GM23248 (cell line): Measurements from ENCODE around the gene GOLGA8J. TPM values are rescaled to one million over a fixed set of nuclear protein-coding genes. Genes with fewer than 3 reads are reported as not detected.
"Not testable (repeated sequence)": the region's sequence is repeated elsewhere in the genome, so short reads cannot be mapped to it uniquely, and the experiment has no call there.

Experiments used
- DNase-seq: peaks from one replicate; pipeline ENCODE4 v3.0.0-alpha.2; 2015
- H2AFZ ChIP-seq: fragments of 200-600 bp; sonication (generic); 2 replicates; pipeline ENCODE4 v1.6.1; 2016; ENCODE audit warnings: antibody characterized with exemption
- H3F3A ChIP-seq: fragments of 200-600 bp; sonication (generic); 2 replicates; pipeline ENCODE4 v1.6.1; 2016; ENCODE audit warnings: mild to moderate bottlenecking, antibody characterized with exemption, mixed run types; ENCODE audit not compliant: insufficient read depth
- H3K27ac ChIP-seq: fragments of 200-600 bp; sonication (generic); 2 replicates; pipeline ENCODE4 v1.5.1; 2016; ENCODE audit warnings: mild to moderate bottlenecking
- H3K27me3 ChIP-seq: fragments of 200-600 bp; sonication (generic); replicated peaks from 2 replicates; pipeline ENCODE4 v1.6.1; 2016; ENCODE audit warnings: mild to moderate bottlenecking; ENCODE audit not compliant: insufficient read depth
- H3K36me3 ChIP-seq: fragments of 200-600 bp; sonication (generic); 2 replicates; pipeline ENCODE4 v1.6.1; 2016; ENCODE audit warnings: low read depth, mild to moderate bottlenecking
- H3K4me1 ChIP-seq: fragments of 200-600 bp; sonication (generic); 2 replicates; pipeline ENCODE4 v1.6.1; 2016; ENCODE audit warnings: mild to moderate bottlenecking; ENCODE audit not compliant: insufficient read depth
- H3K4me2 ChIP-seq: fragments of 200-600 bp; sonication (generic); one replicate; pipeline ENCODE4 v1.6.1; 2016; ENCODE audit warnings: mild to moderate bottlenecking; ENCODE audit not compliant: unreplicated experiment
- H3K4me3 ChIP-seq: fragments of 200-600 bp; sonication (generic); 2 replicates; pipeline ENCODE4 v1.5.1; 2016; ENCODE audit warnings: mild to moderate bottlenecking
- H3K79me2 ChIP-seq: fragments of 200-600 bp; sonication (generic); 2 replicates; pipeline ENCODE4 v1.6.1; 2016; ENCODE audit warnings: mild to moderate bottlenecking; ENCODE audit not compliant: insufficient read depth
- H3K9ac ChIP-seq: fragments of 200-600 bp; sonication (generic); 2 replicates; pipeline ENCODE4 v1.6.1; 2016; ENCODE audit warnings: mild to moderate bottlenecking
- H3K9me2 ChIP-seq: fragments of 200-600 bp; sonication (generic); 2 replicates; pipeline ENCODE4 v1.6.1; 2016; ENCODE audit warnings: mixed run types, mild to moderate bottlenecking, moderate library complexity; ENCODE audit not compliant: insufficient read depth
- H3K9me3 ChIP-seq: fragments of 200-600 bp; sonication (generic); one replicate; pipeline ENCODE4 v1.6.1; 2017; ENCODE audit warnings: low read depth
- H4K20me1 ChIP-seq: fragments of 200-600 bp; sonication (generic); 2 replicates; pipeline ENCODE4 v1.6.0; 2016; ENCODE audit not compliant: insufficient read depth
- EZH2 ChIP-seq: fragments of 200-600 bp; sonication (generic); IDR thresholded peaks from 2 replicates; pipeline ENCODE4 v1.6.1; 2018; ENCODE audit warnings: antibody characterized with exemption, mild to moderate bottlenecking; ENCODE audit not compliant: insufficient read depth, poor library complexity, severe bottlenecking
- EZH2phosphoT487 ChIP-seq: fragments of 200-600 bp; sonication (generic); IDR thresholded peaks from 2 replicates; pipeline ENCODE4 v1.6.1; 2018; ENCODE audit warnings: antibody characterized with exemption, moderate library complexity, mild to moderate bottlenecking, low read depth; ENCODE audit not compliant: insufficient read depth
- WGBS, 2 experiments: methylation state at CpG; one replicate each; pipeline ENCODE4 v1.1.6; 2015 to 2017; ENCODE audit warnings: low lambda C conversion rate in 2 of 2, low coverage in 1 of 2; ENCODE audit errors: missing lambda C conversion rate in 2 of 2; 5-methylcytosine and 5-hydroxymethylcytosine counted together
- in situ Hi-C: fragments of 300-500 bp; cut with MboI; formaldehyde crosslinking; loops from 2 replicates; pipeline ENCODE4 v1.15.0; 2020
- polyA plus RNA-seq: library from polyadenylated mRNA; unstranded; fragments of >200 nt; fragmentation: Nextera tagmentation; extraction: Ambion mirVana; gene quantifications from 2 replicates; pipeline ENCODE4 v1.2.1, GENCODE V29; 2016
- total RNA-seq: library from RNA; depleted of rRNA; stranded (reverse); fragments of >200 nt; shearing (Covaris generic); gene quantifications from 2 replicates; pipeline ENCODE4 v1.2.3, GENCODE V29; 2014

Gene GOLGA8J
- total and polyA plus RNA-seq, 2 experiments from 2014 or later: not detected

GRCh38 chr15:30065025-30065801, 17.5 kb upstream of the GOLGA8J start:
- no peak for TF ChIP-seq EZH2phosphoT487
- no peak for TF ChIP-seq EZH2
- Histone ChIP-seq H3K9me2 (no peaks in the 10 kb centered on the region), H3K4me1 (peaks cover 24% of the 10 kb centered on the region), H3K9ac (peak overlapping the region; percentile 40; the same call in 1 of the 2 replicates), H3K27ac (peak overlapping the region; percentile 65), H2AFZ (peak overlapping the region; percentile 61; the same call in 1 of the 2 replicates), H3K27me3 (peaks cover 41% of the 10 kb centered on the region), H3K4me2 (peak overlapping the region; percentile 76), H3K36me3 (no peaks in the 10 kb centered on the region), H3K4me3 (peak overlapping the region; percentile 61), H3K79me2 (no peaks in the 10 kb centered on the region), H3F3A (peaks cover 16% of the 10 kb centered on the region), H4K20me1 (no peaks in the 10 kb centered on the region), H3K9me3 (no peaks in the 10 kb centered on the region)
- WGBS, 2 experiments: 4 to 6% methylated on average over 12 of the region's 12 CpGs
- in situ Hi-C loops: no loop called here
- peak; percentile 80 for DNase-seq

DNA sequence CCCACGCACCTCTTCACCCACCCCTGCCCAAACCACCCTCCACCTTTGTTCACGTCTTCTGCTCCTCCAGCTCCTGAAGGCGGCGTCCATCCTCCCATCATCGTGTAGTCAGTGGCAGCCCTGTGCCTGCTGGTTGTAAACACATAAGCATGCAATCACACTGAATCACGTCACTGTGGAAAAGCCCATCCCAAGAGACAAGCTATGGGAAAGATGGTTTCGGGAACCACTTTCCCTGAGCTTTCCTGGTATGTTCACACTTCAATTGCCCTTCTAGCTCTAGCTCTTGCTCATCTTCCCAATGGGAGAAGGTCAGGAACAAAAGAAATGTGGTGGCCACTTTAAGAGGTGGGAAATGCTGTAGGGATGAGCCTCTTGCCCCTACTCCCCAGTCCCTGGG, 14.4 kb upstream of the GOLGA8J start:
- Histone ChIP-seq H3K4me3 (no peak overlapping the region), H3F3A (peaks cover 16% of the 10 kb centered on the region), H2AFZ (no peak overlapping the region), H3K79me2 (no peaks in the 10 kb centered on the region), H3K4me1 (peaks cover 18% of the 10 kb centered on the region), H3K4me2 (no peak overlapping the region), H4K20me1 (no peaks in the 10 kb centered on the region), H3K27ac (no peak overlapping the region), H3K9ac (no peak overlapping the region), H3K27me3 (peaks cover 31% of the 10 kb centered on the region), H3K9me2 (no peaks in the 10 kb centered on the region), H3K36me3 (no peaks in the 10 kb centered on the region), H3K9me3 (no peaks in the 10 kb centered on the region)
- in situ Hi-C loops: no loop called here
- TF ChIP-seq EZH2phosphoT487 (no peak), EZH2 (no peak)
- WGBS, 2 experiments: 85 to 89% methylated on average over 7 of the region's 7 CpGs
- no peak for DNase-seq

- in situ Hi-C loops: no loop called here
- H2AFZ ChIP-seq: no peak overlapping the region
- no peaks in the 10 kb centered on the region for H3K9me3 ChIP-seq
- no peak overlapping the region for H3K4me2 ChIP-seq
- H3K36me3 ChIP-seq: no peaks in the 10 kb centered on the region
- WGBS, 2 experiments: 40 to 49% methylated on average over 7 of the region's 7 CpGs
- TF ChIP-seq EZH2phosphoT487 (no peak), EZH2 (no peak)
- DNase-seq: peak; percentile 34
- no peaks in the 10 kb centered on the region for H4K20me1 ChIP-seq
- H3K9ac ChIP-seq: no peak overlapping the region
- no peaks in the 10 kb centered on the region for H3K79me2 ChIP-seq
- H3K4me3 ChIP-seq: no peak overlapping the region
- H3K27me3 ChIP-seq: peaks cover 60% of the 10 kb centered on the region
- H3K9me2 ChIP-seq: no peaks in the 10 kb centered on the region
- no peaks in the 10 kb centered on the region for H3F3A ChIP-seq
- H3K27ac ChIP-seq: no peak overlapping the region
- H3K4me1 ChIP-seq: no peaks in the 10 kb centered on the region
Measured at GRCh38 chr15:30072630-30073029, 10.1 kb upstream of the GOLGA8J start.

GRCh38 chr15:30073915-30074314, 8.8 kb upstream of the GOLGA8J start:
- in situ Hi-C loops: no loop called here
- 68 to 74% methylated on average over 4 of the region's 4 CpGs for whole genome bisulfite sequencing, 2 experiments
- Histone ChIP-seq H3K27me3 (peaks cover 55% of the 10 kb centered on the region), H3K9ac (no peak overlapping the region), H3F3A (no peaks in the 10 kb centered on the region), H3K79me2 (no peaks in the 10 kb centered on the region), H3K36me3 (no peaks in the 10 kb centered on the region), H2AFZ (no peak overlapping the region), H3K4me3 (no peak overlapping the region), H3K4me2 (no peak overlapping the region), H4K20me1 (no peaks in the 10 kb centered on the region), H3K9me2 (no peaks in the 10 kb centered on the region), H3K9me3 (no peaks in the 10 kb centered on the region), H3K27ac (no peak overlapping the region), H3K4me1 (no peaks in the 10 kb centered on the region)
- TF ChIP-seq EZH2phosphoT487 (no peak), EZH2 (no peak)
- DNase-seq: no peak

DNA sequence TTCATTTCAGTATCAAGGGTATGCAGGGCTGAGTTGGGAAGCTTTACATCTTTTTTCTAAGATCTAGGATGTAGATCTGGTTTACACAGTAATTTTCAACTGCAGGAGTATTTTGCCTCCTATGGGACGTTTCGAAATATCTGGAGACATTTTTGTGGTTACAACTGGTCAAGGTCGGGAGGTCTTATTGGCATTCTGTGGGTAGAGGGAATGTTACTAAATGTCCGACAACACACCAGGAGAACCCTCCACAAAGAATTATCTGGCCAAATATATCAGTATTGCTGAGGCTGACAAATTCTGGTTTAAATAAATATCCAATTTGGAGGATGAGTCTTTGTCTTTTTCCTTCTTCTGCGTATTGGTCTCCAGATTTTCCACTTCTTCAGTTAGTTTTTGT, 1.9 kb upstream of the GOLGA8J start:
- in situ Hi-C loops, H3K9me2 ChIP-seq, H3K79me2 ChIP-seq, H3F3A ChIP-seq, H3K4me1 ChIP-seq, H4K20me1 ChIP-seq, H3K4me3 ChIP-seq, H3K4me2 ChIP-seq, H3K36me3 ChIP-seq, H3K27ac ChIP-seq, H3K9me3 ChIP-seq, H2AFZ ChIP-seq, H3K9ac ChIP-seq: not testable (repeated sequence)
- 33 to 36% methylated on average over 5 of the region's 5 CpGs for WGBS, 2 experiments
- H3K27me3 ChIP-seq: peaks cover 24% of the 10 kb centered on the region; the same call in 1 of the 2 replicates
- peak; percentile 33 for DNase-seq

- WGBS, 2 experiments: no CpG with 5 or more reads among the region's 8 CpGs
- H3K9ac ChIP-seq, H4K20me1 ChIP-seq, H3K9me2 ChIP-seq, H3K4me3 ChIP-seq, H3K27me3 ChIP-seq, DNase-seq, H3K27ac ChIP-seq, H3K4me2 ChIP-seq, H3K79me2 ChIP-seq, H3K4me1 ChIP-seq, H2AFZ ChIP-seq, in situ Hi-C loops, H3K36me3 ChIP-seq, H3K9me3 ChIP-seq, H3F3A ChIP-seq: not testable (repeated sequence)
Measured at GRCh38 chr15:30097827-30098226, 15.1 kb downstream of the GOLGA8J start.

DNA sequence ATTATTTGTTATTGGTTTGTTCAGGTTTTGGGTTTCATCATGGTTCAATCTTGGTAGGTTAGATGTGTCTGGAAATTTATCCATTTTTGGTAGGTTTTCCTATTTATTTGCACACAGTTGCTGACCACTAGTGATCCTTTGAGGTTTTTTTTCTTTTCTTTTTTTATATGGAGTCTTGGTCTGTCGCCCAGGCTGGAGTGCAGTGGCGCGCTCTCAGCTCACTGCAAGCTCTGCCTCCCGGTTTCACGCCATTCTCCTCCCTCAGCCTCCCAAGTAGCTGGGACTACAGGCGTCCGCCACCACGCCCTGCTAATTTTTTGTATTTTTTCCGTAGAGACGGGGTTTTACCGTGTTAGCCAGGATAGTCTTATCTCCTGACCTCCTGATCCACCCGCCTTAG, 20.1 kb downstream of the GOLGA8J start:
- in situ Hi-C loops: not testable (repeated sequence)

More for the DNA sequence above, 20.1 kb downstream of the GOLGA8J start:
- H3K9ac ChIP-seq, H3K9me3 ChIP-seq, H3K4me2 ChIP-seq, H3K79me2 ChIP-seq, H3K9me2 ChIP-seq, H4K20me1 ChIP-seq, H3K36me3 ChIP-seq, H3K27ac ChIP-seq, H3K27me3 ChIP-seq, H3F3A ChIP-seq, H2AFZ ChIP-seq, DNase-seq, H3K4me3 ChIP-seq, H3K4me1 ChIP-seq: not testable (repeated sequence)
- WGBS, 2 experiments: no CpG with 5 or more reads among the region's 12 CpGs
